Testis (tissue), 2 donors: ENCODE results near the gene PLS1.

ENCODE experiments used
- CTCF ChIP-seq, 3 experiments: fragments of 450-650 bp in 2 of 3; fragments of 200-600 bp in 1 of 3; sonication (generic) in 1 of 3; IDR thresholded peaks; one replicate each; pipeline ENCODE4 v1.5.1; 2016 to 2019; ENCODE audit warnings: antibody characterized with exemption in 3 of 3, mild to moderate bottlenecking in 2 of 3, moderate library complexity in 1 of 3
- POLR2A ChIP-seq: fragments of 450-650 bp; IDR thresholded peaks from one replicate; pipeline ENCODE4 v1.6.1; 2017; ENCODE audit warnings: antibody characterized with exemption, mild to moderate bottlenecking, moderate library complexity

DNA sequence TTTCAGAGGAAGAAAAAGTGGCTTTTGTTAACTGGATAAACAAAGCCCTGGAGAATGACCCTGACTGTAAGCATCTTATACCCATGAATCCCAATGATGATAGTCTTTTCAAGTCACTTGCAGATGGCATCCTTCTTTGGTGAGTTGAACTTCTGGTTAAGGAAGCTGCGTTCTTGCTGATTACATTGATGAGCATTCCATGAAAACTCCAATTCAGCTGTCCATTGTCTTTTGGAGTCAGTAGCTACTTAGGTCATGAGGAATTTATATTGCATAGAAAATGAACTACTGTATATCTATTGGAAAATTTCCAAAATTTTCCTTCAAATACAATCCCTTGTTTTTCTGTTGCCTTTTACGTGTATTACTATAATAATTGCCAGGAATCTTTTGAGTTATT, 80.0 kb downstream of the PLS1 start:
- TF ChIP-seq CTCF (IDR thresholded peaks at IDR 0.05) (no peak), POLR2A (no peak)
